GM23338 (cell line): ENCODE measurements around the gene BRSK2.

Source experiments
- CTCF ChIP-seq, 2 experiments: fragments of 200-600 bp in 1 of 2; sonication (generic) in 1 of 2; conservative IDR thresholded peaks; 2 replicates each; pipeline versions ENCODE4 v1.5.1 to v1.6.1; 2016 to 2017; ENCODE audit warnings: antibody characterized with exemption in 2 of 2, low read depth in 2 of 2, mild to moderate bottlenecking in 2 of 2, moderate library complexity in 1 of 2
- EZH2 ChIP-seq: fragments of 200-600 bp; sonication (generic); IDR thresholded peaks from one replicate; pipeline ENCODE4 v1.8.0; 2017; ENCODE audit warnings: antibody characterized with exemption, mild to moderate bottlenecking, low read depth; ENCODE audit not compliant: unreplicated experiment
- EZH2phosphoT487 ChIP-seq: fragments of 200-600 bp; sonication (generic); IDR thresholded peaks from one replicate; pipeline ENCODE4 v1.8.1; 2018; ENCODE audit warnings: antibody characterized with exemption; ENCODE audit not compliant: unreplicated experiment
- JUNB ChIP-seq: IDR thresholded peaks from one replicate; pipeline ENCODE4 v1.6.1; 2016; ENCODE audit warnings: antibody characterized with exemption; ENCODE audit not compliant: unreplicated experiment
- POLR2AphosphoS5 ChIP-seq: IDR thresholded peaks from 2 replicates; pipeline ENCODE4 v1.6.1; 2016; ENCODE audit warnings: antibody characterized with exemption, low read depth
- ZNF114 ChIP-seq: fragments of 250-450 bp; sonication (Bioruptor Pico); IDR thresholded peaks from 2 replicates; pipeline ENCODE4 v1.5.0; 2020; ENCODE audit warnings: mild to moderate bottlenecking, moderate library complexity
- TF ChIP-seq, protein P1 (sequence below): IDR thresholded peaks from one replicate; pipeline ENCODE4 v1.6.1; 2018; ENCODE audit warnings: antibody characterized with exemption; ENCODE audit not compliant: unreplicated experiment

- peak; percentile 92 for TF ChIP-seq POLR2AphosphoS5
- peak in 1 of 2 experiments; percentile 35; a peak in 2 of 4 replicates for TF ChIP-seq CTCF (conservative IDR thresholded peaks at IDR 0.05; ENCODE audit: low read depth in 2 of 2)
- no peak for TF ChIP-seq EZH2
- TF ChIP-seq JUNB, result no peak
- no peak for TF ChIP-seq EZH2phosphoT487
- TF ChIP-seq, protein P1, sequence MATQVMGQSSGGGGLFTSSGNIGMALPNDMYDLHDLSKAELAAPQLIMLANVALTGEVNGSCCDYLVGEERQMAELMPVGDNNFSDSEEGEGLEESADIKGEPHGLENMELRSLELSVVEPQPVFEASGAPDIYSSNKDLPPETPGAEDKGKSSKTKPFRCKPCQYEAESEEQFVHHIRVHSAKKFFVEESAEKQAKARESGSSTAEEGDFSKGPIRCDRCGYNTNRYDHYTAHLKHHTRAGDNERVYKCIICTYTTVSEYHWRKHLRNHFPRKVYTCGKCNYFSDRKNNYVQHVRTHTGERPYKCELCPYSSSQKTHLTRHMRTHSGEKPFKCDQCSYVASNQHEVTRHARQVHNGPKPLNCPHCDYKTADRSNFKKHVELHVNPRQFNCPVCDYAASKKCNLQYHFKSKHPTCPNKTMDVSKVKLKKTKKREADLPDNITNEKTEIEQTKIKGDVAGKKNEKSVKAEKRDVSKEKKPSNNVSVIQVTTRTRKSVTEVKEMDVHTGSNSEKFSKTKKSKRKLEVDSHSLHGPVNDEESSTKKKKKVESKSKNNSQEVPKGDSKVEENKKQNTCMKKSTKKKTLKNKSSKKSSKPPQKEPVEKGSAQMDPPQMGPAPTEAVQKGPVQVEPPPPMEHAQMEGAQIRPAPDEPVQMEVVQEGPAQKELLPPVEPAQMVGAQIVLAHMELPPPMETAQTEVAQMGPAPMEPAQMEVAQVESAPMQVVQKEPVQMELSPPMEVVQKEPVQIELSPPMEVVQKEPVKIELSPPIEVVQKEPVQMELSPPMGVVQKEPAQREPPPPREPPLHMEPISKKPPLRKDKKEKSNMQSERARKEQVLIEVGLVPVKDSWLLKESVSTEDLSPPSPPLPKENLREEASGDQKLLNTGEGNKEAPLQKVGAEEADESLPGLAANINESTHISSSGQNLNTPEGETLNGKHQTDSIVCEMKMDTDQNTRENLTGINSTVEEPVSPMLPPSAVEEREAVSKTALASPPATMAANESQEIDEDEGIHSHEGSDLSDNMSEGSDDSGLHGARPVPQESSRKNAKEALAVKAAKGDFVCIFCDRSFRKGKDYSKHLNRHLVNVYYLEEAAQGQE, result no peak
- no peak for TF ChIP-seq ZNF114 (CRISPR knock-in tag)
Measured at GRCh38 chr11:1389103-1389931, 417 bp upstream of the BRSK2 start.
